Uterus (tissue), 2 donors: ENCODE measurements around the gene EIF2B1.

Source experiments
- POLR2A ChIP-seq, 2 donors: fragments of 450-650 bp; IDR thresholded peaks; one replicate each; pipeline ENCODE4 v1.6.1; 2016; ENCODE audit warnings: antibody characterized with exemption in 2 of 2, mild to moderate bottlenecking in 1 of 2, moderate library complexity in 1 of 2
- TF ChIP-seq, protein P1 (sequence below), 4 experiments: fragments of 200-600 bp in 2 of 4; fragments of 450-650 bp in 2 of 4; sonication (generic) in 2 of 4; IDR thresholded peaks; one replicate each; pipeline ENCODE4 v1.5.1; 2016 to 2019; ENCODE audit warnings: antibody characterized with exemption in 4 of 4, mild to moderate bottlenecking in 2 of 4, moderate library complexity in 1 of 4

DNA sequence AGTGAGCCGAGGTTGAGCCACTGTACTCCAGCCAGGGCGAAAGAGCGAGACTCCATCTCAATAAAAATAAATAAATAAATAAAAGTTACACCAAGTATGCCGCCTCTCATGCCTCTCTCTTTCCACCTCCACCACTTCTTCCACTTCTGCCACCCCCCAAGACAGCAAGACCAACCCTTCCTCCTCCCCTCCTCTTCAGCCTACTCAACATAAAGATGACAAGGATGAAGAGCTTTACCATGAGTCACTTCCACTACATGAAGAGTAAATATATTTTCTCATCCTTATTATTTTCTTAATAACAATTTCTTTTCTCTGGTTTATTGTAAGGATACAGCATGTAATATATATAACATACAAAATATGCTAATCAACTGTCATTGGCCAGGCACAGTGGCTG lies 52.7 kb downstream of the EIF2B1 start:
- no peak for TF ChIP-seq POLR2A (IDR thresholded peaks at IDR 0.05)
- TF ChIP-seq, protein P1, sequence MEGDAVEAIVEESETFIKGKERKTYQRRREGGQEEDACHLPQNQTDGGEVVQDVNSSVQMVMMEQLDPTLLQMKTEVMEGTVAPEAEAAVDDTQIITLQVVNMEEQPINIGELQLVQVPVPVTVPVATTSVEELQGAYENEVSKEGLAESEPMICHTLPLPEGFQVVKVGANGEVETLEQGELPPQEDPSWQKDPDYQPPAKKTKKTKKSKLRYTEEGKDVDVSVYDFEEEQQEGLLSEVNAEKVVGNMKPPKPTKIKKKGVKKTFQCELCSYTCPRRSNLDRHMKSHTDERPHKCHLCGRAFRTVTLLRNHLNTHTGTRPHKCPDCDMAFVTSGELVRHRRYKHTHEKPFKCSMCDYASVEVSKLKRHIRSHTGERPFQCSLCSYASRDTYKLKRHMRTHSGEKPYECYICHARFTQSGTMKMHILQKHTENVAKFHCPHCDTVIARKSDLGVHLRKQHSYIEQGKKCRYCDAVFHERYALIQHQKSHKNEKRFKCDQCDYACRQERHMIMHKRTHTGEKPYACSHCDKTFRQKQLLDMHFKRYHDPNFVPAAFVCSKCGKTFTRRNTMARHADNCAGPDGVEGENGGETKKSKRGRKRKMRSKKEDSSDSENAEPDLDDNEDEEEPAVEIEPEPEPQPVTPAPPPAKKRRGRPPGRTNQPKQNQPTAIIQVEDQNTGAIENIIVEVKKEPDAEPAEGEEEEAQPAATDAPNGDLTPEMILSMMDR (IDR thresholded peaks at IDR 0.05): no peak
